Keratinocyte (primary cell): ENCODE measurements around the gene OR2AE1.

Experiments
- EZH2 ChIP-seq: IDR thresholded peaks from one replicate; pipeline ENCODE4 v1.6.1; 2012; ENCODE audit warnings: inconsistent platforms, mild to moderate bottlenecking, low read length, moderate library complexity
- TF ChIP-seq, protein P1 (sequence below), 3 experiments: IDR thresholded peaks in 1 of 3; conservative IDR thresholded peaks in 1 of 3; optimal IDR thresholded peaks in 1 of 3; 2 replicates in 2 of 3; 3 replicates in 1 of 3; pipeline versions ENCODE3 to v1.5.1; 2011; ENCODE audit warnings: low read length in 3 of 3, mild to moderate bottlenecking in 3 of 3, moderate library complexity in 2 of 3, control low read depth in 1 of 3, inconsistent platforms in 1 of 3; ENCODE audit not compliant: insufficient read depth in 2 of 3; ENCODE audit errors: extremely low read depth in 1 of 3

DNA sequence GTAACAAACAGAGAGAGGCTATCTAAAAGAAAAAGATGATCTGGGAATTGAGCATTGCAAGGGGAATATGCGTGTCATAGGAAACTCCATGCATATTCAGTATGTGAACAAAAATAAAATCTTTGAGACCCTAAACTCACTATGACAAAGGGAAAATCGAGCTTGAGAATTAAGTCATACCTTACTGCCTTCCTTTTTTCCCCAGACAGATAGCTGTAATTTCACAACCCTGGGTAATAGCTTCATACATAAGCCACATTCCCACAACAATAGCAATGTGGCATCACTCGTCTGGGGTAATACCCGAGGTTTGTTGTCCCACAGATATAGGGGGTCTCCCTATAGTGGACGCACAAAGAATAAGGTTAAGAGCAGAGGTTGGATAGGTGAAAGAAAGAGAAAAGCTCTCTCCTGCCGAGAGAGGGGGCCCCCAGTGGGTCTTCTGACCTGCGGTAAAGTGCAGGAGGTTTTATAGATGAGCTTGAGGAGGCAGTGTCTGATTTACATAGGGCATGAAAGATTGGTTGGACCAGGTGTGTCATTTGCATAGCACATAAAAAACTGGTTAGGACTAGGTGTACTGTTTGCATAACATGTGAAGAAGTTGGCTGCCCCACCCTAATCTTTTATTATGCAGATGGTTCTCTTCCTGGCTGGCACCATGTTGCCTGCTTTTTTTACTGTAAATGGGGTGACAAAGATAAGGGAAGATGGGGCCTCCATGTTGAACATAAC lies 37.4 kb downstream of the OR2AE1 start:
- TF ChIP-seq, protein P1, sequence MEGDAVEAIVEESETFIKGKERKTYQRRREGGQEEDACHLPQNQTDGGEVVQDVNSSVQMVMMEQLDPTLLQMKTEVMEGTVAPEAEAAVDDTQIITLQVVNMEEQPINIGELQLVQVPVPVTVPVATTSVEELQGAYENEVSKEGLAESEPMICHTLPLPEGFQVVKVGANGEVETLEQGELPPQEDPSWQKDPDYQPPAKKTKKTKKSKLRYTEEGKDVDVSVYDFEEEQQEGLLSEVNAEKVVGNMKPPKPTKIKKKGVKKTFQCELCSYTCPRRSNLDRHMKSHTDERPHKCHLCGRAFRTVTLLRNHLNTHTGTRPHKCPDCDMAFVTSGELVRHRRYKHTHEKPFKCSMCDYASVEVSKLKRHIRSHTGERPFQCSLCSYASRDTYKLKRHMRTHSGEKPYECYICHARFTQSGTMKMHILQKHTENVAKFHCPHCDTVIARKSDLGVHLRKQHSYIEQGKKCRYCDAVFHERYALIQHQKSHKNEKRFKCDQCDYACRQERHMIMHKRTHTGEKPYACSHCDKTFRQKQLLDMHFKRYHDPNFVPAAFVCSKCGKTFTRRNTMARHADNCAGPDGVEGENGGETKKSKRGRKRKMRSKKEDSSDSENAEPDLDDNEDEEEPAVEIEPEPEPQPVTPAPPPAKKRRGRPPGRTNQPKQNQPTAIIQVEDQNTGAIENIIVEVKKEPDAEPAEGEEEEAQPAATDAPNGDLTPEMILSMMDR (optimal IDR thresholded peaks at IDR 0.05 in 1 of 3, IDR thresholded peaks at IDR 0.05 in 1 of 3, conservative IDR thresholded peaks at IDR 0.05 in 1 of 3; ENCODE audit: extremely low read depth in 1 of 3, insufficient read depth in 2 of 3, low read length in 3 of 3) = no peak
- TF ChIP-seq EZH2 = no peak
